Common myeloid progenitor, CD34-positive (primary cell): ENCODE measurements around the gene ANXA11.
A peak's percentile ranks its signal among the peaks of the same experiment; 100 is the strongest.

Source experiments
- CTCF ChIA-PET: fragments of 350-600 bp; sonication (Branson Sonifier 250); formaldehyde crosslinking; loops from one replicate; lab custom pipeline; 2021; ENCODE audit warnings: antibody characterized with exemption; lab: Charles Lee
- POLR2A ChIA-PET: fragments of 350-600 bp; sonication (Branson Sonifier 250); formaldehyde crosslinking; loops from one replicate; lab custom pipeline; 2021; ENCODE audit warnings: antibody characterized with exemption; lab: Charles Lee
- DNase-seq, 3 donors: peaks; one replicate each; pipeline versions ENCODE4 v3.0.0 to v3.0.0-alpha.2; 2013
- H3K27ac ChIP-seq, 2 experiments: 1 replicate in 1 of 2; 2 replicates in 1 of 2; pipeline ENCODE4 v1.7.0; 2013; ENCODE audit warnings: inconsistent platforms in 2 of 2, low read length in 2 of 2, mild to moderate bottlenecking in 2 of 2, low read depth in 1 of 2, moderate library complexity in 1 of 2; ENCODE audit not compliant: severe bottlenecking in 2 of 2, insufficient read depth in 1 of 2, poor library complexity in 1 of 2
- H3K27me3 ChIP-seq, 5 experiments: replicated peaks in 2 of 5; 1 replicate in 3 of 5; 2 replicates in 2 of 5; pipeline versions ENCODE4 v1.6.1 to v1.7.0; 2013; ENCODE audit warnings: low read length in 4 of 5, mild to moderate bottlenecking in 2 of 5, moderate library complexity in 2 of 5, inconsistent platforms in 1 of 5; ENCODE audit not compliant: insufficient read depth in 5 of 5, control insufficient read depth in 4 of 5
- H3K36me3 ChIP-seq, 4 experiments: 1 replicate in 2 of 4; 2 replicates in 2 of 4; pipeline versions ENCODE4 v1.6.1 to v1.7.0; 2013; ENCODE audit warnings: low read length in 3 of 4, control low read depth in 1 of 4, mild to moderate bottlenecking in 1 of 4; ENCODE audit not compliant: control insufficient read depth in 4 of 4, insufficient read depth in 4 of 4
- H3K4me1 ChIP-seq, 4 experiments: 1 replicate in 3 of 4; 2 replicates in 1 of 4; pipeline versions ENCODE4 v1.6.1 to v1.7.1; 2013; ENCODE audit warnings: low read length in 3 of 4, mild to moderate bottlenecking in 3 of 4, control low read depth in 1 of 4, inconsistent platforms in 1 of 4, moderate library complexity in 1 of 4; ENCODE audit not compliant: control insufficient read depth in 4 of 4, insufficient read depth in 4 of 4; ENCODE audit errors: control extremely low read depth in 1 of 4
- H3K4me3 ChIP-seq, 7 experiments: 1 replicate in 4 of 7; 2 replicates in 3 of 7; pipeline versions ENCODE4 v1.5.1 to v1.7.0; 2013; ENCODE audit warnings: mild to moderate bottlenecking in 7 of 7, low read length in 6 of 7, moderate library complexity in 6 of 7, inconsistent platforms in 2 of 7, low read depth in 2 of 7, control low read depth in 1 of 7; ENCODE audit not compliant: insufficient read depth in 4 of 7, control insufficient read depth in 1 of 7; ENCODE audit errors: extremely low read depth in 1 of 7
- H3K9me3 ChIP-seq, 5 experiments: 1 replicate in 4 of 5; 2 replicates in 1 of 5; pipeline versions ENCODE4 v1.6.1 to v1.7.1; 2013; ENCODE audit warnings: low read length in 4 of 5, mild to moderate bottlenecking in 2 of 5, inconsistent platforms in 1 of 5, low read depth in 1 of 5, moderate library complexity in 1 of 5; ENCODE audit not compliant: control insufficient read depth in 4 of 5, insufficient read depth in 2 of 5; ENCODE audit errors: control extremely low read depth in 1 of 5
- WGBS: methylation state at CpG from one replicate; pipeline ENCODE4 v1.1.5; 2013; ENCODE audit not compliant: insufficient coverage; 5-methylcytosine and 5-hydroxymethylcytosine counted together

The ANXA11 gene

GRCh38 chr10:80191589-80192270, 13.6 kb downstream of the ANXA11 start:
- H3K4me3 ChIP-seq: no peak overlapping the region
- CTCF ChIA-PET: interaction anchor here (1.3 kb wide), 1 partner anchor 133 kb away, joined by 3 read pairs; no protein-coding TSS in a partner anchor
- H3K9me3 ChIP-seq: peaks cover 0 to 7% (median 3%) of the 10 kb centered on the region in 5 experiments
- no peak for DNase-seq
- peaks cover 0 to 20% (median 4%) of the 10 kb centered on the region in 4 experiments for H3K36me3 ChIP-seq
- POLR2A ChIA-PET: no interaction called here
- WGBS: 90% methylated on average over 12 of the region's 16 CpGs
- no peak overlapping the region for H3K27ac ChIP-seq
- no peaks in the 10 kb centered on the region for H3K27me3 ChIP-seq
- peaks cover 19 to 35% (median 32%) of the 10 kb centered on the region in 4 experiments for H3K4me1 ChIP-seq

- CTCF ChIA-PET: interaction anchor here (0.7 to 1.5 kb wide), 5 partner anchors 9 to 51 kb away, joined by 3 to 5 read pairs (median 3); no protein-coding TSS in a partner anchor
- Histone ChIP-seq H3K27ac (peak overlapping the region in 1 of 2 experiments; percentile 75), H3K36me3 (peaks cover 0 to 10% (median 2%) of the 10 kb centered on the region in 4 experiments), H3K9me3 (peaks cover 0 to 7% (median 3%) of the 10 kb centered on the region in 5 experiments), H3K4me3 (no peak overlapping the region), H3K27me3 (no peaks in the 10 kb centered on the region), H3K4me1 (peaks cover 15 to 32% (median 27%) of the 10 kb centered on the region in 4 experiments)
- POLR2A ChIA-PET: no interaction called here
- DNase-seq: no peak
- 95% methylated on average over 9 of the region's 9 CpGs for WGBS
Measured at GRCh38 chr10:80188713-80189112, 16.6 kb downstream of the ANXA11 start.

- CTCF ChIA-PET: interaction anchor here (0.7 to 1.5 kb wide), 10 partner anchors 9 to 50 kb away, joined by 3 to 9 read pairs (median 4); partner anchors contain the start of gene ANXA11
- H3K27ac ChIP-seq: peak overlapping the region in 1 of 2 experiments; percentile 75
- POLR2A ChIA-PET: interaction anchor here (0.7 to 1.5 kb wide), 3 partner anchors 12 to 26 kb away, joined by 3 to 4 read pairs (median 3); no protein-coding TSS in a partner anchor
- peak overlapping the region in 1 of 7 experiments; percentile 27 for H3K4me3 ChIP-seq
- no peaks in the 10 kb centered on the region for H3K27me3 ChIP-seq
- peaks cover 15 to 32% (median 27%) of the 10 kb centered on the region in 4 experiments for H3K4me1 ChIP-seq
- peaks cover 0 to 13% (median 4%) of the 10 kb centered on the region in 4 experiments for H3K36me3 ChIP-seq
- H3K9me3 ChIP-seq: peaks cover 0 to 4% (median under 1%) of the 10 kb centered on the region in 5 experiments
- DNase-seq: peak; percentile 37 to 87 (median 74)
- 41% methylated on average over 7 of the region's 16 CpGs for WGBS
Measured at GRCh38 chr10:80187465-80188409, 17.6 kb downstream of the ANXA11 start.

- Histone ChIP-seq H3K4me3 (peak overlapping the region in 1 of 7 experiments; percentile 0), H3K36me3 (peaks cover 0 to 12% (median 4%) of the 10 kb centered on the region in 4 experiments), H3K9me3 (no peaks in the 10 kb centered on the region), H3K4me1 (peaks cover 15 to 32% (median 27%) of the 10 kb centered on the region in 4 experiments), H3K27ac (peak overlapping the region in 1 of 2 experiments; percentile 75), H3K27me3 (no peaks in the 10 kb centered on the region)
- DNase-seq: no peak
- POLR2A ChIA-PET: interaction anchor here (0.9 to 1.5 kb wide), 2 partner anchors 13 to 17 kb away, joined by 3 to 4 read pairs; no protein-coding TSS in a partner anchor
- 100% methylated on average over 1 of the region's 2 CpGs for WGBS
- CTCF ChIA-PET: interaction anchor here (0.8 to 1.5 kb wide), 6 partner anchors 8 to 35 kb away, joined by 3 to 9 read pairs (median 4); partner anchors contain the start of gene ANXA11
Measured at GRCh38 chr10:80187060-80187459, 18.3 kb downstream of the ANXA11 start.

GRCh38 chr10:80186364-80187012, 18.8 kb downstream of the ANXA11 start:
- WGBS: 95% methylated on average over 12 of the region's 13 CpGs
- H3K4me1 ChIP-seq: peaks cover 15 to 32% (median 26%) of the 10 kb centered on the region in 4 experiments
- ChIA-PET POLR2A (interaction anchor here (1.5 kb wide), 1 partner anchor 17 kb away, joined by 3 read pairs; no protein-coding TSS in a partner anchor), CTCF (interaction anchor here (1.1 to 2.4 kb wide), 3 partner anchors 7 to 33 kb away, joined by 3 to 14 read pairs (median 4); partner anchors contain the start of gene ANXA11)
- no peaks in the 10 kb centered on the region for H3K27me3 ChIP-seq
- no peak overlapping the region for H3K4me3 ChIP-seq
- DNase-seq: no peak
- no peaks in the 10 kb centered on the region for H3K9me3 ChIP-seq
- peak overlapping the region in 1 of 2 experiments; percentile 75 for H3K27ac ChIP-seq
- H3K36me3 ChIP-seq: peaks cover 0 to 7% (median 4%) of the 10 kb centered on the region in 4 experiments
